HUDEP-2 (cell line): Measurements from ENCODE around the gene TFPT.

Experiments used
- DNase-seq, 76 experiments: peaks; one replicate each; lab custom pipeline; 2025; ENCODE audit not compliant: unreplicated experiment in 76 of 76; lab: John Stamatoyannopoulos, UW

The TFPT gene

DNA sequence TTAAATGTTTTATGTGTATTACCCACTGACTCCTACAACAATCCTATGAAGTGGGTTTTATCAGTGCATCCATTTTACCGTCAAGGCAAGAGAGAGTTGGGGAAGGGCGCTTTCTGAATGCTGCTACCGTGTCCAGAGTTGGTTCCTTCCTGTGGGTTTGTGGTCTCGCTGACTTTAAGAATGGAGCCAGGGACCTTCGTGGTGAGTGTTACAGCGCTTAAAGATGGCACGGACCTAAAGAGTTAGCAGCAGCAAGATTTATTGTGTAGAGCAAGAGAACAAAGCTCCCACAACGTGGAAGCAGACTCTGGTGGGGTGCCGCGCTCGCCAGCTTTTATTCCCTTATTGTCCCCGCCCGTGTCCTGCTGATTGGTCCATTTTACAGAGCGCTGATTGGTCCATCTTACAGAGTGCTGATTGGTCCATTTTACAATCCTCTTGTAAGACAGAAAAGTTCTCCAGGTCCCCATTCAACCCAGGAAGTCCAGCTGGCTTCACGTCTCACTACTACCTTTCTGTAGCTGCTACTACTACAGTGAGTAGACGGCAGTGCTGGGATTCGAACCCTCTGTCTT, 20.9 kb downstream of the TFPT start:
- DNase-seq = no peak

DNA sequence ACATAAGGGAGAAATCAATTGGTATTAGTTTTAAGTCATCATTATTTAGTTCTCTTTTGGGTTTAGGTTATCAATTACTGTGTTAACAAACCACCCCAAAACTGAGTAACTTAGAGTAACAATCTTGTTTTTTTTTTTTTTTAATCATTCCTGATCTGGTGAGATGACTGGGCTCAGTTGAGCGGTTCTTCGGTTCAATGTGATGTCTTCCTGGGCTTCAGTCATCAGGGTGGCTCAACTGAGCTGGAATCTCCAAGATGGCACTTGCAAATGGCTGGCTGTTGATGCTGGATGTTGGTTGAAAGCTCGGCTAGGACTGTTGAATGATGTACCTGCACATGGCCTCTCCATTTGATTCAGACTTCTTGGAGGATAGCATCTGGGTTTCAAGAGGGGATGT, 31.0 kb downstream of the TFPT start:
- DNase-seq = no peak

DNA sequence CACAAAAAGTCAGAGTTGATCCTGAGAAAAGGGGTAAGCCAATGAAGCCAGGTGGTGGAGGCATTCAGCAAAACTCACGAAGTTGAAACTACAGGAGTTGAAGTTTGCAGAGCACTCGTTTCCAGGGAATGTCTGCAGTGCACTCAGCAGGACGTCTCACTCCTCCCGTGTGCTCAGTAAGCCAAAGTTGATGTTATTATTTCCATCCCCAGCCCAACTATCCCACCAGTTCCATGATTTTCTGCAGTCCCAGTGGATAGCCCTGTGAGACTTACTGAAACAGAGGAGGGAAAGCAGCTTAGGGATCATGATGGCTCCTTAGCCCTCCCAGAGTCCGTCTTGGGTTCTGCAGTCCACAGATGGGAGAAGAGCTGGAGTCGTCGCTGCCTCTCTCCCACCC, 34.4 kb downstream of the TFPT start, which contains the start of gene TARM1:
TSS of gene TARM1 (minus strand) at position 334 of the 400 bp plus-strand sequence. CDS start at position 309, 25 bp downstream.
- DNase-seq = no peak

DNA sequence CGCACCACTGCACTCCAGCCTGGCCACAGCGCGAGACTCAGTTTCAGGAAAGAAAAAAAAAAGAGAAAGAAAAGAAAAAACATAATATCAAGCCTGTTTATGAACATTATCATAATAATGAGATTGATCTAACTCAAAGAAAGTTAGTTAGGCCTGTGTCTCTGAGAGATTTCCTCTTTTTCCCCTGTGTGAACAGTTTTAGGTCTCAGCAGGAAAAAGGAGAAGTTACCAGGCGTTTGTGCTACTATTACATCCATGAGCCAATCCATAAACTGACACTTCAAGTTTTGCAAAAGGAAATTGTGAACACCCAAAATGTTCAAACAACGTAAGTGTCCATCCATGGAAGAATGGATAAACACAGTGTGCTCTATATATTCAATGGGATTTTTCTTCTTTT, 38.1 kb downstream of the TFPT start:
- no peak for DNase-seq

DNA sequence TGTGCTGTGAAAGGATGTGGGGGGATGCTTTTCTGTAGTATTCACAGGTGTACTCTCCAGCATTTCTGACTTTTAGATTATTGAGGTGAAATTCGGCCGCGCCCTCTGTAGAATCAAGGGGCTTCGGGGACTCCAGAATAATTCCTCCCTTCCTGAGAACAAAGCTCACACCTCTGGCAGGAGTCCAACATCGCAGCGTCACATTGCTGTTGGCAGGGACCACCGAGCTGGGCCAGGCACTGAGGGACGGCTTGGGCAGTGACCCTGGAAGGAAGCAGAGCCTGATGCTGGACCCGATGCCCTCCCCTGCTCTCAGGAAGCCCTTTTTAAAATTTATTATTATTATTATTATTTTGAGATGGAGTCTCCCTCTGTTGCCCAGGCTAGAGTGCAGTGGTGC, 40.6 kb downstream of the TFPT start:
- no peak for DNase-seq

DNA sequence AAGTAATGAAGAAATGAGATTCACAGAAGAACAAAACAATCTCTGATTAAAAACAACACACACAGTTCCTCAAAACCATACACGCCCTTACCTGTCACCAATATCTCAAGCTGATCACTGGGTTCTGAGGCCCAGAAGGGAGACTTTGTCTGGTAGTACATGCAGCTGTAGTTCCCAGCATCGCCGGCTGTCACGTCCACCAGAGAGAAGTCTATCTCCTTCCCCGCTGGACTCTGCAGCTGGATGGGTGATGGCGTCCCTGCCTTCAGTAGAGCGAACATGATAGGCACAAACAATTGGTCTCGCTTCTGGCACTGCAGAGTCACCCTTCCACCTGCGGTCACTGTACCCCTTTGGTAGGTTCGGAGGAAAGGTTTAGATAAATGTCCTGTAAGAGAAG, 41.6 kb downstream of the TFPT start:
- no peak for DNase-seq

DNA sequence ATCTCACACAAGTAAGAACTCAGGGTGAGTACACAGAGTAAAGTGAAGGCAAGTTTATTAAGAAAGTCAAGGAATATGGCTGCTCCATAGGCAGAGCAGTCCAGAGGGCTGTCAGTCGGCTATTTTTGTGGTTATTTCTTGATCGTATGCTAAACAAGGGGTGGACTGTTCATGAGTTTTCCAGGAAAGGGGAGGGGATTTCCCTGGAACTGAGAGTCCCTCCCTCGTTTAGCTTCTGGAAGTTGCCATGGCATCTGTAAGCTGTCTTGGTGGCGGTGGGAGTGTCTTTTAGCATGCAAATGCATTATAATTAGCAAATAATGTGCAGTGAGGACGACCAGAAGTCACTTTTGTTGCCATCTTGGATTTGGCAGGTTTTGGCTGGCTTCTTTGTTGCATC, 46.0 kb downstream of the TFPT start:
- DNase-seq = no peak

DNA sequence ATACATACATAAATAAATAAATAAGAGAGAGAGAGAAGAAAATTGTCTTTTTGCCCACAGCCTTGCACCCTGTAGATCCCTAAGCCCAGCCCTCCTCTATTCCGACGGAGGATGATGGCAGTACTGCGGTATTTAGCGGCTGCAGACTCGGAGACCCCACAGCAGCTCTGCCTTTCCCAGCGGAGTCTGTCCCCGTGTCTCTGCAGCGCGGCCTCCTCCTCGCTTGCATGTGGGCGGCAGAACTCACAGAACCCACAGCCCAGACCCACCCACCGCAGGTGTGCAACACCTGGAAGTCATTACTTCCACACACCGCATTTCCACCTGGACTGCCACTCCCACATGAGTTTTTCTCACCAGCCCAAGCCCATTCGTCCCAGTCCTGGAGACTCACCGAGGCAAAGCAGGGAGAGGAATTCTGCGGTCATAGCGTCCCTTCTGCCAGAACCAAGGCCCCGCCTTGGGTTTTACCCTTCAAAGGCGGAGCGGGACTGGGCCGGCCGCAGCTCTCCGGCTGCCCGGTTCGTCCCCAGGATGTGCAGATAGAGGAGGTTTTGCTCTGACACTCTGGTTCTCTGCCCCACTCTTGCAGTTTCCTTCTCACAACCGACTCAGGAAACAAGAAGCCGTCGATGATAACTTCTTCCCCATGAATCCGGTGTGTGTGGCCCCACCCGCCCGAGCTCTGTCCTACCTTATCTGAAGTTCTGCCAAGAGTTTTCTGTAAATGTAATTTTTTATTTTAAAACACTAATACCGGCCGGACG, 51.9 kb downstream of the TFPT start, which contains the start of gene VSTM1:
TSS of gene VSTM1 (minus strand) at position 548 of the 767 bp plus-strand sequence. CDS start at position 428, 120 bp downstream.
- DNase-seq = no peak

DNA sequence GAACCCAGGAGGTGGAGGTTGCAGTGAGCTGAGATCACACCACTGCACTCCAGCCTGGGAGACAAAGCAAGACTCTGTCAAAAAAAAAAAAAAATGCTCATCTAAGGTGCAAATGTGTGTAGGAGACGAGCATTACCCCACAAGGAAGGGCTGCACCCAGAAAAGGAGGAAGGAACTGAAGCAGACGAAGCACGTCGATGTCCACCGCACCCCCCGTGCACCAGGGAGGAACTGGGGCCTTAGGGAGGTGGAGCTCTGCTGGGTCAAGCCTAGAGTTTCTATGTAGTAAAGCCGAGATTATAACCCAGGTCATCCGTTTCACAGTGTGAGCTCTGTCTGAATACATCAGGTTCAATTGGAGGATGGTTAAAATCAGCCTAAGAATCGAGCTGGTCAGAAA, 52.8 kb downstream of the TFPT start:
- no peak for DNase-seq
